Dedifferentiated amniotic fluid mesenchymal stem cell (primary cell): ENCODE data around the gene HNF1A.
"Not testable (repeated sequence)": the region's sequence is repeated elsewhere in the genome, so short reads cannot be mapped to it uniquely, and the experiment has no call there.

Source experiments
- DNase-seq: peaks from one replicate; pipeline ENCODE4 v3.0.0-alpha.2; 2016; ENCODE audit errors: extremely low spot score

HNF1A gene

DNA sequence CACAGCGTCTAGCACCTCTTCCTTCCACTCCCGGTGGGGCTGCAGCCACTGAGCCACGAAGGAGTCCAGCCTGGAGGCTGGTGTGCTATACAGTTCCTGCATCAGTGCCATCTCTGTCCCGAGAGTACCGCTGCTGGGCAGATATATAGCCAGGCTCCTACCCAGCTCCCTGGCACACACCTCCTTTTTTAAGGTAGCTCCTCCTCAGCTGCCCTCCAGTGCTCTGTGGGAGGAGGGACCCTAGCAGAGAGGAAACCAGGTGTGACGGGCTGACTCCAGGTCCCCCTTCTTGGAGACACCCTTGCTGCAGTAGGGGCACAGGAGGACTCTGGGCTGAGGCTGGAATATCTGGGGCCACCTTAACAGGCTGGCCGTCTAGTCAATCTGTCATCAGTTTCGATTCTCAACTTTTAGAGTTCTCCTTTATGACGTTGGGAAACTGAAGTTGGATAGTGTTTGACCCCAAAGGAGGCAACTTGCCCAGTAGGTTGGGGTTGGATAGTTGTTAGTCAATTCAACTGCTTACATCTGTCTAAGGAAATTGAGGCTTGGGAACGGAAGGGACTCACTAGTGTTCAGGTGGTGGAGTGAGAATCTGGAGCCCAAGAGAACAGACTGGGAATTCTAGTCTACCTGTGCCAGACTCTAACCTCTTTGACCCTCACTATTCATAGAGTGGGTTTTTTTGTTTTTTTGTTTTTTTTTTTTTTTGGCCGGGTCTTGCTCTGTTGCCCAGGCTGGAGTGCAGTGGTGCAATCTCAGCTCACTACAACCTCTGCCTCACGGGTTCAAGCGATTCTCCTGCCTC lies 60.7 kb downstream of the HNF1A start, which contains the start of gene OASL:
OASL (minus strand) TSS at position 386 of the 808 bp plus-strand sequence; CDS start at position 111, 275 bp downstream.
- DNase-seq, result no peak

DNA sequence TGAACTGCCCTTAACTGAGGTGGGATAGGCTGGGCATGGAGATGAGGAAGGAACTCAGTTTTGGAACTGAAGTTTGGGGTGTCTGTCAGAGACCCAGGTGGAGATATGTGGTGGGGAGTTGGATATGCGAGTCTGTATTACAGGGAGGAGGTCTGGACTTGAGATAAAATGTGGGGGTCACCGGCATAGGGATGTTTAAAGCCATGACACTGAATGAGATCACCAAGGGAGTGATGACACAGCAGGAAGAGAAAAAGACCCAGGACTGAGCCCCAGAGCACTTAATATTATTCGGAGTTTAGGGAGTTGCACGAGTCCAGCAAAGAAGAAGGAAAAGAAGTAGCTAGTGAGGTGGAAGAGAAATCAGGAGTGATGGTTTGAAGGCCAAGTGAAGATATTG lies 64.7 kb downstream of the HNF1A start:
- no peak for DNase-seq

DNA sequence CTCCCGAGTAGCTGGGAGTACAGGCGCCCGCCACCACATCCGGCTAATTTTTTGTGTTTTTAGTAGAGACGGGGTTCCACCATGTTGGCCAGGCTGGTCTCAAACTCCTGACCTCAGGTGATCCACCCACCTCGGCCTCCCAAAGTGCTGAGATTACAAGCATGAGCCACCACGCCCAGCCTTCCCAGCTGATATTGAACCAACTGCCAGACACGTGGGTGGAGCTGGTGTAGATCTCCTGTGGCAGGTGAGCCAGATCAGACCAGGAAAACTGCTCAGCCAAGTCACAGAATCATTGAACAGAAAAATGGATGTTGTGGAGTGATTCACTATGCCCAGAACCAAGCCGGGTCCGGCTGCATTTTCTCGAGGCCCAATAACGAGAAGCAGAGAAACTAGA lies 69.1 kb downstream of the HNF1A start:
- DNase-seq, result not testable (repeated sequence)

DNA sequence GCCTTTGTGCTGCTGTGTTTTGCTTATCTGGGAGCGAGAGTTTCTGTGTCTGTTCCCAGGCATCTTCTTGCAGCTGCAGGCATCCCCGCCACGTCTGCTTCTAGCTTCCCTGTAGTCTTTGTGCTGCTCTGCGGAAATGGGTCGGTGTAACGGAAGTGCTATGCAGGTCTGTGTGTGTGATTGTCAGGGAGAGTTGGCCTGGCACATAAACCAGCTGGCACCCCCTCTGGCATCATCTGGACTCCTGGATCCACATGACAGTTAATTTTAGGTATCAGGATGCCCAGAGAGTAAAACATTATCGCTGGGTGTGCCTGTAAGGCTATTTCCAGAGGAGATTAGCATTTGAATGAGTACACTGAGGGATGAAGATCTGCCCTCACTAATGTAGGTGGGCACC lies 70.1 kb downstream of the HNF1A start:
- no peak for DNase-seq

DNA sequence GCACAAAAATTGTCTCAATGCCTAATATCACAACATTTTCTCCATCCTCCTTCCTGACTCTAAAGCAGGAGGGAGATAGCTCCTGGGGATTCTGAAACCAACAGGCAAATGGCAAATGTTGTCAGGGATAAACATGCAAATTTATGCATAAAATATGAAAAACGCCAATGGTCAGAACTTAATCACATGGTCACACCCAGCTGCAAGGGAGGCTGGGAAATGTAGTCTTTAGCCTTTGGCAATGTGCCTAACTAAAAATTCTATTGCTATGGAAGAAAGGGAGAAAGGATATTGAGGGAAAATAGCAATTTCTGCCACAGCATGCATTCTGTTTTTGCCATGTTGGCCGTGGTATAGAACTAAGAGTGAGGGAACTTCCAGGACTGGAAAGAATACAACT lies 72.4 kb downstream of the HNF1A start:
- DNase-seq, result no peak
